ES-I3 (cell line): Measurements from ENCODE around the gene NT5C2.
A peak's percentile ranks its signal among the peaks of the same experiment; 100 is the strongest.
"Not testable (repeated sequence)": the region's sequence is repeated elsewhere in the genome, so short reads cannot be mapped to it uniquely, and the experiment has no call there.

Experiments
- H3K36me3 ChIP-seq: 2 replicates; pipeline ENCODE4 v1.6.1; 2013; ENCODE audit warnings: mild to moderate bottlenecking, low read length, control low read depth, moderate library complexity; ENCODE audit not compliant: insufficient read depth
- H3K4me1 ChIP-seq: 2 replicates; pipeline ENCODE4 v1.6.1; 2013; ENCODE audit warnings: mild to moderate bottlenecking, control low read depth, low read length; ENCODE audit not compliant: insufficient read depth
- H3K9ac ChIP-seq: 2 replicates; pipeline ENCODE4 v1.6.1; 2013; ENCODE audit warnings: low read depth, mild to moderate bottlenecking, low read length, moderate library complexity
- H3K9me3 ChIP-seq: 2 replicates; pipeline ENCODE4 v1.6.1; 2013; ENCODE audit warnings: mild to moderate bottlenecking, low read length, moderate library complexity; ENCODE audit not compliant: control insufficient read depth, insufficient read depth

NT5C2 gene

GRCh38 chr10:103210262-103210661, 17.2 kb upstream of the NT5C2 start:
- H3K36me3 ChIP-seq, H3K4me1 ChIP-seq, H3K9ac ChIP-seq: not testable (repeated sequence)
- peaks cover 16% of the 10 kb centered on the region for H3K9me3 ChIP-seq

GRCh38 chr10:103207643-103208042, 14.6 kb upstream of the NT5C2 start:
- H3K4me1 ChIP-seq = peaks cover 22% of the 10 kb centered on the region
- H3K36me3 ChIP-seq, H3K9ac ChIP-seq: not testable (repeated sequence)
- peaks cover 16% of the 10 kb centered on the region for H3K9me3 ChIP-seq

- Histone ChIP-seq H3K4me1 (peaks cover 22% of the 10 kb centered on the region), H3K9ac (no peak overlapping the region), H3K9me3 (peaks cover 16% of the 10 kb centered on the region), H3K36me3 (no peaks in the 10 kb centered on the region; the same call in 1 of the 2 replicates)
These were observed 14.1 kb upstream of the NT5C2 start for GRCh38 chr10:103207141-103207540.

- not testable (repeated sequence) for H3K36me3 ChIP-seq, H3K9ac ChIP-seq
- peaks cover 25% of the 10 kb centered on the region for H3K4me1 ChIP-seq
- H3K9me3 ChIP-seq = peaks cover 16% of the 10 kb centered on the region
These were observed 13.6 kb upstream of the NT5C2 start for GRCh38 chr10:103206715-103207114.

- Histone ChIP-seq H3K9me3 (peaks cover 16% of the 10 kb centered on the region), H3K4me1 (peaks cover 26% of the 10 kb centered on the region)
- H3K9ac ChIP-seq, H3K36me3 ChIP-seq: not testable (repeated sequence)
These were observed 12.3 kb upstream of the NT5C2 start for GRCh38 chr10:103205401-103205800.

- peaks cover 16% of the 10 kb centered on the region for H3K9me3 ChIP-seq
- peak overlapping the region; percentile 26; the same call in 1 of the 2 replicates for H3K9ac ChIP-seq
- H3K36me3 ChIP-seq = no peaks in the 10 kb centered on the region; the same call in 1 of the 2 replicates
- H3K4me1 ChIP-seq = peaks cover 26% of the 10 kb centered on the region
These were observed 11.5 kb upstream of the NT5C2 start for GRCh38 chr10:103204353-103205255.

GRCh38 chr10:103203466-103203865, 10.4 kb upstream of the NT5C2 start:
- Histone ChIP-seq H3K9ac (no peak overlapping the region), H3K36me3 (no peaks in the 10 kb centered on the region; the same call in 1 of the 2 replicates), H3K4me1 (peaks cover 27% of the 10 kb centered on the region), H3K9me3 (peaks cover 16% of the 10 kb centered on the region)

- H3K36me3 ChIP-seq = no peaks in the 10 kb centered on the region; the same call in 1 of the 2 replicates
- no peak overlapping the region for H3K9ac ChIP-seq
- H3K9me3 ChIP-seq = peaks cover 10% of the 10 kb centered on the region; the same call in 1 of the 2 replicates
- peaks cover 31% of the 10 kb centered on the region for H3K4me1 ChIP-seq
These were observed 9.2 kb upstream of the NT5C2 start for GRCh38 chr10:103202319-103202718.

- Histone ChIP-seq H3K9ac (no peak overlapping the region), H3K9me3 (no peaks in the 10 kb centered on the region), H3K36me3 (no peaks in the 10 kb centered on the region), H3K4me1 (peaks cover 26% of the 10 kb centered on the region)
These were observed 6.4 kb upstream of the NT5C2 start for GRCh38 chr10:103199488-103199887.

GRCh38 chr10:103198648-103199047, 5.6 kb upstream of the NT5C2 start:
- Histone ChIP-seq H3K36me3 (no peaks in the 10 kb centered on the region), H3K4me1 (peaks cover 21% of the 10 kb centered on the region), H3K9me3 (no peaks in the 10 kb centered on the region), H3K9ac (no peak overlapping the region)

GRCh38 chr10:103197903-103198302, 4.8 kb upstream of the NT5C2 start:
- Histone ChIP-seq H3K4me1 (peaks cover 21% of the 10 kb centered on the region), H3K36me3 (no peaks in the 10 kb centered on the region), H3K9me3 (no peaks in the 10 kb centered on the region), H3K9ac (no peak overlapping the region)

GRCh38 chr10:103197174-103197573, 4.1 kb upstream of the NT5C2 start:
- H3K4me1 ChIP-seq = peaks cover 19% of the 10 kb centered on the region
- H3K9ac ChIP-seq = no peak overlapping the region

GRCh38 chr10:103196516-103196915, 3.4 kb upstream of the NT5C2 start:
- Histone ChIP-seq H3K36me3 (no peaks in the 10 kb centered on the region), H3K4me1 (peaks cover 15% of the 10 kb centered on the region), H3K9me3 (no peaks in the 10 kb centered on the region), H3K9ac (no peak overlapping the region)

More at GRCh38 chr10:103197174-103197573, 4.1 kb upstream of the NT5C2 start:
- Histone ChIP-seq H3K36me3 (no peaks in the 10 kb centered on the region), H3K9me3 (no peaks in the 10 kb centered on the region)

- Histone ChIP-seq H3K9ac (peak overlapping the region; percentile 59; the same call in 1 of the 2 replicates), H3K4me1 (peaks cover 25% of the 10 kb centered on the region), H3K36me3 (no peaks in the 10 kb centered on the region), H3K9me3 (no peaks in the 10 kb centered on the region)
These were observed 903 bp upstream of the NT5C2 start for GRCh38 chr10:103193820-103194529.
